Left lung (tissue), 10 donors: Measurements from ENCODE around the gene APEH. TPM values are rescaled to one million over a fixed set of nuclear protein-coding genes. Genes with fewer than 3 reads are reported as not detected.
A peak's percentile ranks its signal among the peaks of the same experiment; 100 is the strongest.

Experiments
- ATAC-seq: fragments of 200-7000 bp; cut with Tn5 transposase; one replicate; pipeline ENCODE4 v1.9.1; 2020; ENCODE audit warnings: moderate library complexity
- DNase-seq, 4 donors: peaks; one replicate each; pipeline ENCODE4 v3.0.0-alpha.2; 2013 to 2020
- H3K27ac ChIP-seq, 2 donors: fragments of 200-600 bp; sonication (generic) in 1 of 2; one replicate each; pipeline versions ENCODE4 v1.5.0 to v1.8.0; 2020 to 2021
- H3K27me3 ChIP-seq, 2 donors: fragments of 200-600 bp; sonication (generic) in 1 of 2; one replicate each; pipeline versions ENCODE4 v1.5.0 to v1.8.0; 2020 to 2021
- H3K36me3 ChIP-seq, 2 donors: fragments of 200-600 bp; sonication (generic) in 1 of 2; one replicate each; pipeline versions ENCODE4 v1.5.0 to v1.8.0; 2020 to 2021
- H3K4me1 ChIP-seq, 2 donors: fragments of 200-600 bp; one replicate each; pipeline ENCODE4 v1.8.0; 2021
- H3K4me3 ChIP-seq, 2 donors: fragments of 200-600 bp; sonication (generic) in 1 of 2; one replicate each; pipeline versions ENCODE4 v1.5.0 to v1.8.0; 2020 to 2021; ENCODE audit warnings: mild to moderate bottlenecking in 1 of 2
- H3K9me3 ChIP-seq, 2 donors: fragments of 200-600 bp; sonication (generic) in 1 of 2; one replicate each; pipeline versions ENCODE4 v1.5.0 to v1.8.0; 2020 to 2021
- CTCF ChIP-seq, 2 donors: fragments of 200-600 bp; sonication (generic) in 1 of 2; IDR thresholded peaks; one replicate each; pipeline versions ENCODE4 v1.5.0 to v1.8.0; 2021; ENCODE audit warnings: antibody characterized with exemption in 2 of 2
- intact Hi-C, 2 donors: fragments of 100-400 bp; cut with DNase I; formaldehyde crosslinking; loops; one replicate each; pipeline versions ENCODE4 v1.11.2 to v1.14.2; 2022
- polyA plus RNA-seq, 6 donors: library from polyadenylated mRNA; unstranded; fragments of 120-200 nt; gene quantifications; one replicate each; pipeline ENCODE4 v1.2.1, GENCODE V29; 2013; ENCODE audit not compliant: insufficient read length in 6 of 6
- total RNA-seq, 2 donors: library from RNA; stranded (reverse); fragmentation: NEBNext Ultra II Directional; extraction: Animal tissue kit (Norgen Biotek cat#: 25700); gene quantifications; one replicate each; pipeline ENCODE4 v1.2.1, GENCODE V29; 2021
- donor health status: DM: no; HTN: yes; CAD: no.
- donor health status: DM: no; HTN: no; CAD: no.

The APEH gene
- total and polyA plus RNA-seq, 8 donors = 88.6 to 122 (median 105) TPM

GRCh38 chr3:49670940-49671290 lies 3.2 kb upstream of the APEH start:
- ATAC-seq = no peak
- intact Hi-C loops = loop anchor here in 1 of 2 donors (5.0 kb wide), 1 partner anchor 134 kb away; no protein-coding TSS in a partner anchor
- peaks cover 0 to 4% of the 10 kb centered on the region in 2 donors for H3K36me3 ChIP-seq

GRCh38 chr3:49671291-49672288 lies 2.6 kb upstream of the APEH start:
- ATAC-seq (peak; percentile 35), DNase-seq (peak; percentile 43 to 84 (median 70))
- Histone ChIP-seq H3K9me3 (no peaks in the 10 kb centered on the region), H3K27me3 (no peaks in the 10 kb centered on the region), H3K4me1 (peaks cover 7 to 32% of the 10 kb centered on the region in 2 donors), H3K27ac (no peak overlapping the region), H3K4me3 (no peak overlapping the region), H3K36me3 (peaks cover 0 to 11% of the 10 kb centered on the region in 2 donors)
- intact Hi-C loops = loop anchor here in 1 of 2 donors (5.0 kb wide), 1 partner anchor 134 kb away; no protein-coding TSS in a partner anchor
- peak; percentile 66 to 81 for TF ChIP-seq CTCF (IDR thresholded peaks at IDR 0.05)

More at GRCh38 chr3:49670940-49671290, 3.2 kb upstream of the APEH start:
- Histone ChIP-seq H3K4me1 (peaks cover 7 to 26% of the 10 kb centered on the region in 2 donors), H3K9me3 (no peaks in the 10 kb centered on the region), H3K27me3 (no peaks in the 10 kb centered on the region), H3K4me3 (no peak overlapping the region), H3K27ac (no peak overlapping the region)
- TF ChIP-seq CTCF (IDR thresholded peaks at IDR 0.05) = no peak
- no peak for DNase-seq

GRCh38 chr3:49673121-49673714 lies 933 bp upstream of the APEH start:
- Histone ChIP-seq H3K4me1 (peaks cover 7 to 32% of the 10 kb centered on the region in 2 donors), H3K4me3 (peak overlapping the region; percentile 72 to 97), H3K27me3 (no peaks in the 10 kb centered on the region), H3K36me3 (peaks cover 0 to 27% of the 10 kb centered on the region in 2 donors), H3K9me3 (no peaks in the 10 kb centered on the region), H3K27ac (peak overlapping the region; percentile 86 to 97)
- DNase-seq = no peak
- no peak for ATAC-seq
- no peak for TF ChIP-seq CTCF (IDR thresholded peaks at IDR 0.05)
- intact Hi-C loops = loop anchor here in 1 of 2 donors (5.0 kb wide), 1 partner anchor 136 kb away; no protein-coding TSS in a partner anchor

- H3K36me3 ChIP-seq = peaks cover 0 to 41% of the 10 kb centered on the region in 2 donors
- H3K4me3 ChIP-seq = peak overlapping the region; percentile 72 to 97
- DNase-seq (no peak), ATAC-seq (peak; percentile 25)
- peaks cover 7 to 32% of the 10 kb centered on the region in 2 donors for H3K4me1 ChIP-seq
- H3K9me3 ChIP-seq = no peaks in the 10 kb centered on the region
- no peaks in the 10 kb centered on the region for H3K27me3 ChIP-seq
- peak overlapping the region; percentile 86 to 97 for H3K27ac ChIP-seq
- intact Hi-C loops = loop anchor here in 1 of 2 donors (5.0 kb wide), 1 partner anchor 137 kb away; no protein-coding TSS in a partner anchor
- TF ChIP-seq CTCF (IDR thresholded peaks at IDR 0.05) = no peak
These were observed 389 bp downstream of the APEH start for GRCh38 chr3:49674497-49674983.
